B cell (primary cell): ENCODE results near the gene APLP2.

Experiments used
- EZH2 ChIP-seq: IDR thresholded peaks from 2 replicates; pipeline ENCODE4 v1.6.1; 2012; ENCODE audit warnings: borderline replicate concordance, low read depth, mild to moderate bottlenecking, moderate library complexity, low read length; ENCODE audit not compliant: insufficient read depth, poor library complexity, severe bottlenecking
- TF ChIP-seq, protein P1 (sequence below): fragments of 200-600 bp; IDR thresholded peaks from one replicate; pipeline ENCODE4 v1.8.0; 2022; ENCODE audit warnings: antibody characterized with exemption, mild to moderate bottlenecking

GRCh38 chr11:130092661-130093060 is 23.0 kb downstream of the APLP2 start:
- TF ChIP-seq, protein P1, sequence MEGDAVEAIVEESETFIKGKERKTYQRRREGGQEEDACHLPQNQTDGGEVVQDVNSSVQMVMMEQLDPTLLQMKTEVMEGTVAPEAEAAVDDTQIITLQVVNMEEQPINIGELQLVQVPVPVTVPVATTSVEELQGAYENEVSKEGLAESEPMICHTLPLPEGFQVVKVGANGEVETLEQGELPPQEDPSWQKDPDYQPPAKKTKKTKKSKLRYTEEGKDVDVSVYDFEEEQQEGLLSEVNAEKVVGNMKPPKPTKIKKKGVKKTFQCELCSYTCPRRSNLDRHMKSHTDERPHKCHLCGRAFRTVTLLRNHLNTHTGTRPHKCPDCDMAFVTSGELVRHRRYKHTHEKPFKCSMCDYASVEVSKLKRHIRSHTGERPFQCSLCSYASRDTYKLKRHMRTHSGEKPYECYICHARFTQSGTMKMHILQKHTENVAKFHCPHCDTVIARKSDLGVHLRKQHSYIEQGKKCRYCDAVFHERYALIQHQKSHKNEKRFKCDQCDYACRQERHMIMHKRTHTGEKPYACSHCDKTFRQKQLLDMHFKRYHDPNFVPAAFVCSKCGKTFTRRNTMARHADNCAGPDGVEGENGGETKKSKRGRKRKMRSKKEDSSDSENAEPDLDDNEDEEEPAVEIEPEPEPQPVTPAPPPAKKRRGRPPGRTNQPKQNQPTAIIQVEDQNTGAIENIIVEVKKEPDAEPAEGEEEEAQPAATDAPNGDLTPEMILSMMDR = no peak
- no peak for TF ChIP-seq EZH2
